MG63 (cell line): ENCODE results near the gene LURAP1L. TPM values are rescaled to one million over a fixed set of nuclear protein-coding genes. Genes with fewer than 3 reads are reported as not detected.
A peak's percentile ranks its signal among the peaks of the same experiment; 100 is the strongest.

Experiments
- DNase-seq: peaks from one replicate; pipeline ENCODE4 v3.0.0-alpha.2; 2020
- H3K27me3 ChIP-seq: fragments of 250-450 bp; sonication (Bioruptor Pico); 2 replicates; pipeline ENCODE4 v1.5.1; 2020; ENCODE audit warnings: mild to moderate bottlenecking, moderate library complexity
- H3K36me3 ChIP-seq: fragments of 250-450 bp; sonication (Bioruptor Pico); 2 replicates; pipeline ENCODE4 v1.5.1; 2020; ENCODE audit warnings: mild to moderate bottlenecking, moderate library complexity
- H3K4me3 ChIP-seq: fragments of 250-450 bp; sonication (Bioruptor Pico); 2 replicates; pipeline ENCODE4 v1.5.1; 2020; ENCODE audit warnings: mild to moderate bottlenecking, moderate library complexity
- H3K9me3 ChIP-seq: fragments of 250-450 bp; sonication (Bioruptor Pico); 2 replicates; pipeline ENCODE4 v1.5.1; 2020; ENCODE audit warnings: mild to moderate bottlenecking, moderate library complexity
- total RNA-seq: library from RNA; depleted of rRNA; stranded (reverse); fragments of >200 nt; shearing (Covaris generic); gene quantifications from 2 replicates; pipeline ENCODE4 v1.2.3, GENCODE V29; 2014; ENCODE audit warnings: low replicate concordance

Gene LURAP1L
- total RNA-seq, 1 experiment from 2014 or later: 67.0 TPM

- Histone ChIP-seq H3K4me3 (no peak overlapping the region), H3K27me3 (peaks cover 8% of the 10 kb centered on the region), H3K9me3 (no peaks in the 10 kb centered on the region), H3K36me3 (no peaks in the 10 kb centered on the region)
- no peak for DNase-seq
These were observed 4.6 kb upstream of the LURAP1L start for GRCh38 chr9:12770261-12770660.

DNA sequence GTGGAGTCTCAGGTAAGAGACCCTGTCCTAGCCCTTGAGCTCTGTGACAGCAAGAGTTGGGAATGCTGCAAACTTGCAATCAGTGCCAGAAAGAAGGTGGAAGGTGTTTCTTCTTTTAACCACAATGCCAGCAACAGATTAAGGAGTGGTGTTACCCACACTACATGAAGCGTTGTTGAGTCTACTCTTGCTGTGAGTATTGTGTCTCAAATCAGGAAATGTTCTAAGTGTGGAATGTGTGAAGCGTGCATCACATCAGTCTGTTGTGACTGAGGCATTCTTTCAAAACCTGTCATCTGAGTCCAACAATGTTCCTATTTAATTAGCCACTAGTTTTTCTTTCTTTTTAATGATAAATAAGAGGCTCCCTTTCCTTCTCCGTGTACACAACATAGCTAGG is 2.9 kb upstream of the LURAP1L start:
- H3K36me3 ChIP-seq: no peaks in the 10 kb centered on the region
- H3K9me3 ChIP-seq: no peaks in the 10 kb centered on the region
- H3K4me3 ChIP-seq: no peak overlapping the region
- peaks cover 8% of the 10 kb centered on the region for H3K27me3 ChIP-seq
- no peak for DNase-seq

GRCh38 chr9:12773562-12773961 is 1.3 kb upstream of the LURAP1L start:
- H3K4me3 ChIP-seq: no peak overlapping the region
- no peak for DNase-seq

GRCh38 chr9:12775679-12776512 is 1.1 kb downstream of the LURAP1L start:
- Histone ChIP-seq H3K36me3 (peaks cover 11% of the 10 kb centered on the region; the same call in 1 of the 2 replicates), H3K4me3 (peak overlapping the region; percentile 70), H3K9me3 (no peaks in the 10 kb centered on the region), H3K27me3 (peaks cover 8% of the 10 kb centered on the region)
- peak; percentile 100 for DNase-seq

More at GRCh38 chr9:12773562-12773961, 1.3 kb upstream of the LURAP1L start:
- Histone ChIP-seq H3K36me3 (peaks cover 2% of the 10 kb centered on the region; the same call in 1 of the 2 replicates), H3K27me3 (peaks cover 8% of the 10 kb centered on the region), H3K9me3 (no peaks in the 10 kb centered on the region)

DNA sequence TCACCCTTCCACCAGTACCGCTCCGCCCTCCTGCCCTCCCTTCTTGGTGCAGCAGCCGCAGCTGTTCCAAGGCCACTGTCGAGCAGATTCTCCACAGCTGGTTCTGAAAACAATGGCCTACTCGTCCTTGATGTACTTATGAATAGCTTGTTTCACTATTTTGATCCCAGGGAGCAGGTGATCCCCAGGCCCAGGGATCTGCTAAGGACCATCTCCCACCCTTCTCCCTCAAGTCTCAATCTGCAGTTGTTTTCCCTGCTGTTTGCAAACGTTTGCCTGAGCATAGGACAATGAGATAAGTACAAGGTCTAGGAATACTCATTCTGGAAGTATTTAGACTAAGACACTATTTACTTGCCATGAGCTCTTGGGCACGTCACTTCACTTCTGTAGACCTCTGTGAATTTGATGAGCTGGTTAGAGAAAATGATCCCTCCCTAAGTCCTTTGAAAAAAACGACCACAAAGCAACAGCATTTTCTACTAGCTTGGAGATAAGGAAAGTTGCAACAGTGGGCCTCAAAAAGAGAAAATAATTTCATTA is 1.8 kb downstream of the LURAP1L start:
- peaks cover 8% of the 10 kb centered on the region for H3K27me3 ChIP-seq
- no peak for DNase-seq
- peak overlapping the region; percentile 70 for H3K4me3 ChIP-seq
- peaks cover 1% of the 10 kb centered on the region; the same call in 1 of the 2 replicates for H3K9me3 ChIP-seq
- H3K36me3 ChIP-seq: peaks cover 14% of the 10 kb centered on the region

DNA sequence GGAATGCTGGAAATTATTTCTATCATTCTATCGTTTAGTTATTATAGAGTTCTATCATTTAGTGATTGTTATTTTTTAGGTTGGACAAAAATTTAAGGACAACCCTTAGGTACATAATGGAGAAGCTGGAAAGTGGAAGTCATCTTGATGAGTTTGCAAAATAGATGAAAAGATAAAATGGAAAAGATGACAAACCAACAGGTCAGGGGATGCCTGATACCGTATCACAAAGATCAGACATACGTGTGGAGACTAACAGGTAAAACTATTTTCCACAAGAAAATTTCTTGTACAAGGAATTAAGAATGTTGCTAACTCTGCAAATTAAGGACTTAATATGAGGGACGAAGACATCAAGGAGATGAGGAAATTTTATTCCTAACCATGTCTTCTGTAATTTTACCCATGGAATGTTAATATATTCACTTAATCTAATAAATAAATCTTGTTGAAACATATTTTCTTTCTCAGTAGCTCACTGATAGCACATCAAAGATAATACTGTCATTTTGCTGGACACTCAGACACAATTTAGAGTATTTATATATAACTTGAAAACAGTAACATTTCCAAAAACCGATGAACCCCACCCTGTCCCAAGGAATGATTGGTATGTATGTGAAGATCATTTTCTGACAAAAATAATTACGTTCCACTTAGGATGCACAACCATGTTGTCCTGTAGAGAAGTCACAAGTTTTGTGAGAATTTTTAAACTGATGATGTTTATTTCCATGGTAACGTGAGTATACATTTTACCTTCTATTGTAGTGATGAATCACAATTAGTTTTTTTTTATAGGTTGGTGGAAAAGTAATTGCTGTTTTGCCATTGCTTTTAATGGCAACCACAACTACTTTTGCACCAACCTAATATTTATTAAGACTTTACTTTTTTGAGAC is 2.6 kb downstream of the LURAP1L start:
- peaks cover 8% of the 10 kb centered on the region for H3K27me3 ChIP-seq
- peak overlapping the region; percentile 70 for H3K4me3 ChIP-seq
- H3K9me3 ChIP-seq: peaks cover 9% of the 10 kb centered on the region
- no peak for DNase-seq
- peaks cover 22% of the 10 kb centered on the region for H3K36me3 ChIP-seq

DNA sequence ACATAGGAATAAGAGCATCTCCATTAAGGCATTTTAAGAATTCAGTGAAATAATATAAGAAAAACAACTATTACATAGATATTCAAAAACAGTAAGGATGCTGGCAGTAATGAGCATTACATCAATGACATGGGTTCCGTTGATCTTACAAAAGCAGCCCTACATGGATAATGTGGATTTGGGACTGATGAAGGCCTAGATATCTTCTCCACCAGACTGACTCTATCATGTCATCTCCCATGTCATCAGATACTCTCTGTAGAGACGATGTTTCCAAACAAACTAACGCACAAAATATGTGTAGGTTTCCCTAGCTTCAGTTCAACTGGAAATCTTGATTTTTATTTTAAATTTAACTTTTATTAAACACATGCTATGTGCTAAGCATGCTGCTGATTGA is 3.6 kb downstream of the LURAP1L start:
- Histone ChIP-seq H3K36me3 (peaks cover 28% of the 10 kb centered on the region), H3K27me3 (peaks cover 7% of the 10 kb centered on the region), H3K9me3 (peaks cover 19% of the 10 kb centered on the region), H3K4me3 (no peak overlapping the region)
- no peak for DNase-seq

DNA sequence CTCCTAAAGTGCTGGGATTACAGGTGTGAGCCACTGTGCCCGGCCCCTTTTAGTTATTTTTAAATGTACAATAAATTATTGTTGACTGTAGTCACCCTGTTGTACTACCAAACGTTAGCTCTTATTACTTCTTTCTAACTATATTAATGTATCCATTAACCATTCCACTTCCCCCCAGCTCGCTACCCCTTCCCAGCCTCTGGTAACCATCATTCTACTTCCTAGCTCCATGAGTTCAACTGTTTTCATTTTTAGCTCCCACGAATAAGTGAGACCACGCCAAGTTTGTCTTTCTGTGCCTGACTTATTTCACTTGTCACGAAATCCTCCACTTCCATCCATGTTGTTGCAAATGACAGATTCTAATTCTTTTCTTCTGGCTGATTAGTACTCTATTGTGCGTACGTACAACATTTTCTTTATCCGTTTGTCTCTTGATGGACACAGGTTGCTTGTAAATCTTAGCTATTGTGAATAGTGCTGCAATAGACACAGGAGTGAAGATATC is 6.5 kb downstream of the LURAP1L start:
- no peak overlapping the region for H3K4me3 ChIP-seq
- H3K27me3 ChIP-seq: no peaks in the 10 kb centered on the region
- no peak for DNase-seq
- H3K36me3 ChIP-seq: peaks cover 38% of the 10 kb centered on the region
- H3K9me3 ChIP-seq: peaks cover 28% of the 10 kb centered on the region

GRCh38 chr9:12783767-12784460 is 9.1 kb downstream of the LURAP1L start:
- Histone ChIP-seq H3K9me3 (peaks cover 28% of the 10 kb centered on the region), H3K27me3 (no peaks in the 10 kb centered on the region), H3K36me3 (peaks cover 32% of the 10 kb centered on the region), H3K4me3 (no peak overlapping the region)
- DNase-seq: no peak

- no peaks in the 10 kb centered on the region for H3K27me3 ChIP-seq
- H3K36me3 ChIP-seq: peaks cover 30% of the 10 kb centered on the region
- peak; percentile 95 for DNase-seq
- peaks cover 28% of the 10 kb centered on the region for H3K9me3 ChIP-seq
- no peak overlapping the region for H3K4me3 ChIP-seq
These were observed 9.8 kb downstream of the LURAP1L start for GRCh38 chr9:12784461-12785259.

DNA sequence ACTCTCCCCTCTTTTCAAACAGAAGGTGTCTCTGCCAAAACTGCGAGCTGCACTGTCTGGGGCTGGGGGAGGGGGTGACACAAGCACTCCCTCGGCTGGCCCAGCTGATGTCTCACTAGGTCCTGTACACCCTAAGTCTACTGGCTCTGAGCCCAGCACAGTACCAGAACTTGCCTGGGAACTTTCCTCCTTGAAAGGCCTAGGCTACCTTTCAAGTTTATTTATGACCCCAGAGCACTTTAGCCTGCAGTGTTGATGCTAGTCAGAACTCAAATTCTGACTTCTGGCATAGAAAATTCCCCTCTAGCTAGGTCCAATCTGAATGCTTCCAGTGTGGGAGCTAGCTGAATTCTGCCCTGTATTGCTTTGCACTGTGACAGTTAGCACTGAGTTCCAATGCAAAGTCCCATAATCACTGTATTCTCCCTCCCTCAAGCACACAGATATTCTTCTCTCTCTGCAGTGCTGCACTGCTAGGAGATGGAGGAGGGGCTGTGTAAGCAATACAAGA is 10.5 kb downstream of the LURAP1L start:
- H3K9me3 ChIP-seq: peaks cover 28% of the 10 kb centered on the region
- peaks cover 27% of the 10 kb centered on the region for H3K36me3 ChIP-seq
- H3K27me3 ChIP-seq: no peaks in the 10 kb centered on the region
- DNase-seq: peak; percentile 53
- no peak overlapping the region for H3K4me3 ChIP-seq

GRCh38 chr9:12785941-12786340 is 11.1 kb downstream of the LURAP1L start:
- Histone ChIP-seq H3K36me3 (peaks cover 27% of the 10 kb centered on the region), H3K4me3 (no peak overlapping the region), H3K27me3 (no peaks in the 10 kb centered on the region), H3K9me3 (peaks cover 28% of the 10 kb centered on the region)
- no peak for DNase-seq

DNA sequence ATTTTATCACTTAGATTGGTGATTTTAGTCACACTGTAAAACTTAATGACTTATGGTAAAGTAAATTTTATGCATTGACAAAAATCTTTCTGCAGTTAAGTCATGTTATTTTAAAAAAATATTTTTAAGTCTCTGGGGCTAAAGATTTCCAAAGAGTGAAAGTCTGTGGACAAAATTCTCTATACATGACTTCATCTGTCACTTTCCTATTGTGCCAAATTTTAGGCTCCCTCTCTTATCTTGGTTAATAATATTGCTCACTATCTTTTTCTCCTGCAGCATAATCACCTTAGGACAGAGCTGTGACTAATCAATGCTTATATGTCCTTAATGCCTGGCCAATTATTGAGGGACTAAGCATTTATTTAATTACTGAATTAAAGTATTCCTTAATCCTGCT is 15.2 kb downstream of the LURAP1L start:
- no peak for DNase-seq
- no peaks in the 10 kb centered on the region for H3K27me3 ChIP-seq
- H3K9me3 ChIP-seq: no peaks in the 10 kb centered on the region
- no peaks in the 10 kb centered on the region for H3K36me3 ChIP-seq
- H3K4me3 ChIP-seq: no peak overlapping the region

GRCh38 chr9:12790883-12791282 is 16.1 kb downstream of the LURAP1L start:
- DNase-seq: no peak
- no peaks in the 10 kb centered on the region for H3K9me3 ChIP-seq
- H3K4me3 ChIP-seq: no peak overlapping the region
- H3K27me3 ChIP-seq: no peaks in the 10 kb centered on the region
- no peaks in the 10 kb centered on the region for H3K36me3 ChIP-seq

DNA sequence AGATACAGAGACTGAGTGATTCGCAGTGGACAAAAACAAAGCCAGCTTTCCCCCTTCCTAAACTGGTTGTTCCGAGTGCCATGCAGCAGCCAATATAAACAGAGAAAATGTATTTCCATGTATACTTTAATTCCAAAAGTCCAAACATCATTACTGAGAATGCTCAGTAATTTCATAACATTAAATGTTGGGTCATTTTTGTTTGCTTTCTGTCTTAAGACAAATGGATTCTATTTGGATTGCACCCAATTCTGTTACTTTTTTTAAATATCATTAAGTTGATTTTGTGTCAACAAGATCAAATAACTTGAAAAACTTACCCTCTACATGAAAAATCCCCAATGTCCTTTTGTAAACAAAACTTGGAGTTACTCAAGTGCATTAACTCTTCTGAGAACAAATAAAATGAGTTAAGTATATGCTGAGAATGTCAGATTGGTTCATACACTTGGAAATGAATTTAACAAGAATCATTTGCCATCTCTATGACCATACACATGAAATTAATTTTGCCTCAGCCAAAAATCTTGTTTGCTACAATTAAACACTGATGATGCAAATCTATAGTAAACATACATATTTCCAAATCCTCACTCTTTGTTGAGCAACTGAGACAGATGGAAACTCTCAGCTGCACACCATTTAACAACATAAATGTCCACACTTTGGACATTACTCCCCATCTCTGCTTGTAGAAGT is 19.4 kb downstream of the LURAP1L start:
- H3K27me3 ChIP-seq: no peaks in the 10 kb centered on the region
- DNase-seq: peak; percentile 43
- no peaks in the 10 kb centered on the region; the same call in 1 of the 2 replicates for H3K36me3 ChIP-seq
- no peaks in the 10 kb centered on the region for H3K9me3 ChIP-seq
- no peak overlapping the region for H3K4me3 ChIP-seq
